ENCODE measurements around the gene AASS.

DNA sequence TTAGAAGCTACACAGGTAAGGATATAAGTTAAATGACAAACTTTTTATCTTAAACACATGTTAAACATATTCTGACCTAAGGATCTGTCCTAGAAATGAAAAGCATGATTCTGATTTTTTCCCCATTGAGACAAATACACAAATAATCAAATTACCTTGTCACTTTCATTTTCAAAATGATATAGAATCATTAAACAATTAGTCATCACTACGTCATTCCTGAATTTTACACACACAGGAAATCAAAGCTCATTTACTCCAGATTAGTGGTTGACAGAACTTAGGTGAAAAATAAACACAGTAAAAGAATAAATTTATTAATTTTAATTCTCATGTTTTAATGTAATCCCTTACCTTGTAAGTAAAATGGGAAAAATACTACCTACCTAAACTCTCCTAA, 89.0 kb downstream of the AASS start:
- TF ChIP-seq, protein P1, sequence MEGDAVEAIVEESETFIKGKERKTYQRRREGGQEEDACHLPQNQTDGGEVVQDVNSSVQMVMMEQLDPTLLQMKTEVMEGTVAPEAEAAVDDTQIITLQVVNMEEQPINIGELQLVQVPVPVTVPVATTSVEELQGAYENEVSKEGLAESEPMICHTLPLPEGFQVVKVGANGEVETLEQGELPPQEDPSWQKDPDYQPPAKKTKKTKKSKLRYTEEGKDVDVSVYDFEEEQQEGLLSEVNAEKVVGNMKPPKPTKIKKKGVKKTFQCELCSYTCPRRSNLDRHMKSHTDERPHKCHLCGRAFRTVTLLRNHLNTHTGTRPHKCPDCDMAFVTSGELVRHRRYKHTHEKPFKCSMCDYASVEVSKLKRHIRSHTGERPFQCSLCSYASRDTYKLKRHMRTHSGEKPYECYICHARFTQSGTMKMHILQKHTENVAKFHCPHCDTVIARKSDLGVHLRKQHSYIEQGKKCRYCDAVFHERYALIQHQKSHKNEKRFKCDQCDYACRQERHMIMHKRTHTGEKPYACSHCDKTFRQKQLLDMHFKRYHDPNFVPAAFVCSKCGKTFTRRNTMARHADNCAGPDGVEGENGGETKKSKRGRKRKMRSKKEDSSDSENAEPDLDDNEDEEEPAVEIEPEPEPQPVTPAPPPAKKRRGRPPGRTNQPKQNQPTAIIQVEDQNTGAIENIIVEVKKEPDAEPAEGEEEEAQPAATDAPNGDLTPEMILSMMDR (IDR thresholded peaks at IDR 0.05; ENCODE audit: low read depth, low read length, missing input control), result no peak
- TF ChIP-seq, protein P2, sequence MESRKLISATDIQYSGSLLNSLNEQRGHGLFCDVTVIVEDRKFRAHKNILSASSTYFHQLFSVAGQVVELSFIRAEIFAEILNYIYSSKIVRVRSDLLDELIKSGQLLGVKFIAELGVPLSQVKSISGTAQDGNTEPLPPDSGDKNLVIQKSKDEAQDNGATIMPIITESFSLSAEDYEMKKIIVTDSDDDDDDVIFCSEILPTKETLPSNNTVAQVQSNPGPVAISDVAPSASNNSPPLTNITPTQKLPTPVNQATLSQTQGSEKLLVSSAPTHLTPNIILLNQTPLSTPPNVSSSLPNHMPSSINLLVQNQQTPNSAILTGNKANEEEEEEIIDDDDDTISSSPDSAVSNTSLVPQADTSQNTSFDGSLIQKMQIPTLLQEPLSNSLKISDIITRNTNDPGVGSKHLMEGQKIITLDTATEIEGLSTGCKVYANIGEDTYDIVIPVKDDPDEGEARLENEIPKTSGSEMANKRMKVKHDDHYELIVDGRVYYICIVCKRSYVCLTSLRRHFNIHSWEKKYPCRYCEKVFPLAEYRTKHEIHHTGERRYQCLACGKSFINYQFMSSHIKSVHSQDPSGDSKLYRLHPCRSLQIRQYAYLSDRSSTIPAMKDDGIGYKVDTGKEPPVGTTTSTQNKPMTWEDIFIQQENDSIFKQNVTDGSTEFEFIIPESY (IDR thresholded peaks at IDR 0.05), result no peak
- TF ChIP-seq TAF1 (conservative IDR thresholded peaks at IDR 0.05) (no peak), HNF4A (conservative IDR thresholded peaks at IDR 0.05) (no peak)
- TF ChIP-seq, protein P3, sequence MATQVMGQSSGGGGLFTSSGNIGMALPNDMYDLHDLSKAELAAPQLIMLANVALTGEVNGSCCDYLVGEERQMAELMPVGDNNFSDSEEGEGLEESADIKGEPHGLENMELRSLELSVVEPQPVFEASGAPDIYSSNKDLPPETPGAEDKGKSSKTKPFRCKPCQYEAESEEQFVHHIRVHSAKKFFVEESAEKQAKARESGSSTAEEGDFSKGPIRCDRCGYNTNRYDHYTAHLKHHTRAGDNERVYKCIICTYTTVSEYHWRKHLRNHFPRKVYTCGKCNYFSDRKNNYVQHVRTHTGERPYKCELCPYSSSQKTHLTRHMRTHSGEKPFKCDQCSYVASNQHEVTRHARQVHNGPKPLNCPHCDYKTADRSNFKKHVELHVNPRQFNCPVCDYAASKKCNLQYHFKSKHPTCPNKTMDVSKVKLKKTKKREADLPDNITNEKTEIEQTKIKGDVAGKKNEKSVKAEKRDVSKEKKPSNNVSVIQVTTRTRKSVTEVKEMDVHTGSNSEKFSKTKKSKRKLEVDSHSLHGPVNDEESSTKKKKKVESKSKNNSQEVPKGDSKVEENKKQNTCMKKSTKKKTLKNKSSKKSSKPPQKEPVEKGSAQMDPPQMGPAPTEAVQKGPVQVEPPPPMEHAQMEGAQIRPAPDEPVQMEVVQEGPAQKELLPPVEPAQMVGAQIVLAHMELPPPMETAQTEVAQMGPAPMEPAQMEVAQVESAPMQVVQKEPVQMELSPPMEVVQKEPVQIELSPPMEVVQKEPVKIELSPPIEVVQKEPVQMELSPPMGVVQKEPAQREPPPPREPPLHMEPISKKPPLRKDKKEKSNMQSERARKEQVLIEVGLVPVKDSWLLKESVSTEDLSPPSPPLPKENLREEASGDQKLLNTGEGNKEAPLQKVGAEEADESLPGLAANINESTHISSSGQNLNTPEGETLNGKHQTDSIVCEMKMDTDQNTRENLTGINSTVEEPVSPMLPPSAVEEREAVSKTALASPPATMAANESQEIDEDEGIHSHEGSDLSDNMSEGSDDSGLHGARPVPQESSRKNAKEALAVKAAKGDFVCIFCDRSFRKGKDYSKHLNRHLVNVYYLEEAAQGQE (IDR thresholded peaks at IDR 0.05), result no peak

All from liver (tissue), 3 donors.